Glomerular endothelial cell (primary cell): ENCODE measurements around the gene CRKL. TPM values are rescaled to one million over a fixed set of nuclear protein-coding genes. Genes with fewer than 3 reads are reported as not detected.

Experiments
- DNase-seq: peaks from one replicate; pipeline ENCODE4 v3.0.0-alpha.2; 2011; ENCODE audit warnings: low read depth, low spot score; ENCODE audit errors: extremely low read depth
- total RNA-seq: library from RNA; depleted of rRNA; stranded (reverse); fragments of >200 nt; gene quantifications from 2 replicates; pipeline ENCODE4 v1.2.3, GENCODE V29; 2015

Gene CRKL
- total RNA-seq, 1 donor from 2014 or later = 51.5 TPM

- no peak for DNase-seq
Observed at GRCh38 chr22:20949698-20950183, 32.5 kb downstream of the CRKL start.

GRCh38 chr22:20951151-20951931, 34.1 kb downstream of the CRKL start:
- DNase-seq = no peak

- no peak for DNase-seq
Observed at GRCh38 chr22:20951932-20952380, 34.7 kb downstream of the CRKL start.

- no peak for DNase-seq
Observed at GRCh38 chr22:20952544-20953341, 35.5 kb downstream of the CRKL start.

- no peak for DNase-seq
Observed at GRCh38 chr22:20953342-20953608, 36.1 kb downstream of the CRKL start.

GRCh38 chr22:20953668-20954500, 36.7 kb downstream of the CRKL start:
- no peak for DNase-seq

GRCh38 chr22:20955548-20955947, 38.3 kb downstream of the CRKL start:
- DNase-seq = no peak

GRCh38 chr22:20956258-20957101, 39.3 kb downstream of the CRKL start:
- DNase-seq = no peak

GRCh38 chr22:20957102-20957682, 40.0 kb downstream of the CRKL start:
- no peak for DNase-seq

- no peak for DNase-seq
Observed at GRCh38 chr22:20957683-20958431, 40.6 kb downstream of the CRKL start.

- no peak for DNase-seq
Observed at GRCh38 chr22:20959578-20960461, 42.6 kb downstream of the CRKL start.

GRCh38 chr22:20960609-20961008, 43.4 kb downstream of the CRKL start:
- DNase-seq = no peak

GRCh38 chr22:20962491-20962945, 45.3 kb downstream of the CRKL start:
- DNase-seq = no peak

GRCh38 chr22:20963201-20964052, 46.2 kb downstream of the CRKL start:
- DNase-seq = no peak

- no peak for DNase-seq
Observed at GRCh38 chr22:20964090-20964798, 47.0 kb downstream of the CRKL start.

- DNase-seq = no peak
Observed at GRCh38 chr22:20964799-20965103, 47.5 kb downstream of the CRKL start.
